Activated T-cell treated with anti-CD3 and anti-CD28 coated beads, Interleukin-2, amount 50 U/mL, for 72 hours (primary cell): ENCODE measurements around the gene RBFOX2. TPM values are rescaled to one million over a fixed set of nuclear protein-coding genes. Genes with fewer than 3 reads are reported as not detected.

ENCODE experiments used
- ATAC-seq, 2 donors: fragments of 150-1000 bp; cut with Tn5 transposase; replicated peaks in 1 of 2; 2 replicates each; pipeline ENCODE4 v1.10.0; 2021; ENCODE audit warnings: moderate library complexity in 2 of 2, mild to moderate bottlenecking in 1 of 2
- DNase-seq, 2 donors: peaks; one replicate each; pipeline ENCODE4 v3.0.0; 2021 to 2022; ENCODE audit warnings: mixed read lengths in 1 of 2
- H3K27ac Mint-ChIP-seq: one replicate; pipeline ENCODE4 v1.8.0; 2022; ENCODE audit warnings: mild to moderate bottlenecking, moderate library complexity, mixed read lengths
- H3K27me3 Mint-ChIP-seq: one replicate; pipeline ENCODE4 v1.8.0; 2022; ENCODE audit warnings: low read depth, mixed read lengths
- H3K36me3 Mint-ChIP-seq, 2 donors: one replicate each; pipeline ENCODE4 v1.8.0; 2022; ENCODE audit warnings: mixed read lengths in 2 of 2, mild to moderate bottlenecking in 1 of 2; ENCODE audit not compliant: insufficient read depth in 2 of 2
- H3K4me1 Mint-ChIP-seq: one replicate; pipeline ENCODE4 v1.8.0; 2022; ENCODE audit warnings: low read depth, mixed read lengths
- H3K4me3 Mint-ChIP-seq, 2 donors: one replicate each; pipeline ENCODE4 v1.8.0; 2022; ENCODE audit warnings: mild to moderate bottlenecking in 2 of 2, mixed read lengths in 2 of 2, moderate library complexity in 2 of 2
- H3K9me3 Mint-ChIP-seq, 2 donors: one replicate each; pipeline ENCODE4 v1.8.0; 2022; ENCODE audit warnings: mixed read lengths in 2 of 2
- total RNA-seq, 2 donors: library from RNA; stranded (reverse); gene quantifications; one replicate each; pipeline ENCODE4 v1.2.3, GENCODE V29; 2022

Gene RBFOX2
- total RNA-seq, 2 donors from 2014 or later: 2.3 to 4.4 TPM

GRCh38 chr22:35838855-35839576 lies 189.6 kb downstream of the RBFOX2 start:
- ATAC-seq (no peak), DNase-seq (no peak)
- no peaks in the 10 kb centered on the region for H3K36me3 Mint-ChIP-seq
- no peak overlapping the region for H3K4me3 Mint-ChIP-seq
- no peak overlapping the region for H3K27ac Mint-ChIP-seq
- H3K27me3 Mint-ChIP-seq: peaks cover 31% of the 10 kb centered on the region
- H3K9me3 Mint-ChIP-seq: no peaks in the 10 kb centered on the region
- H3K4me1 Mint-ChIP-seq: peaks cover 32% of the 10 kb centered on the region

- Mint-ChIP-seq H3K36me3 (no peaks in the 10 kb centered on the region), H3K27ac (no peak overlapping the region), H3K4me1 (peaks cover 32% of the 10 kb centered on the region), H3K27me3 (peaks cover 31% of the 10 kb centered on the region), H3K4me3 (no peak overlapping the region), H3K9me3 (no peaks in the 10 kb centered on the region)
- no peak for DNase-seq
- ATAC-seq: no peak
Observed at GRCh38 chr22:35837101-35837727, 191.4 kb downstream of the RBFOX2 start.

GRCh38 chr22:35835998-35836691 lies 192.5 kb downstream of the RBFOX2 start:
- H3K27ac Mint-ChIP-seq: peak overlapping the region; percentile 64
- peak overlapping the region; percentile 0 to 63 for H3K4me3 Mint-ChIP-seq
- H3K36me3 Mint-ChIP-seq: no peaks in the 10 kb centered on the region
- H3K9me3 Mint-ChIP-seq: no peaks in the 10 kb centered on the region
- DNase-seq: no peak
- no peak for ATAC-seq
- peaks cover 32% of the 10 kb centered on the region for H3K4me1 Mint-ChIP-seq
- peaks cover 31% of the 10 kb centered on the region for H3K27me3 Mint-ChIP-seq

- no peak for DNase-seq
- Mint-ChIP-seq H3K4me3 (peak overlapping the region; percentile 0 to 63), H3K27ac (peak overlapping the region; percentile 64), H3K27me3 (peaks cover 31% of the 10 kb centered on the region), H3K4me1 (peaks cover 32% of the 10 kb centered on the region), H3K9me3 (no peaks in the 10 kb centered on the region), H3K36me3 (no peaks in the 10 kb centered on the region)
- peak in 1 of 2 donors; percentile 30 for ATAC-seq
Observed at GRCh38 chr22:35835267-35835997, 193.2 kb downstream of the RBFOX2 start.

GRCh38 chr22:35834061-35834460 lies 194.6 kb downstream of the RBFOX2 start:
- no peaks in the 10 kb centered on the region for H3K36me3 Mint-ChIP-seq
- H3K4me3 Mint-ChIP-seq: no peak overlapping the region
- peak overlapping the region; percentile 22 for H3K27ac Mint-ChIP-seq
- DNase-seq (no peak), ATAC-seq (no peak)
- H3K4me1 Mint-ChIP-seq: peaks cover 20% of the 10 kb centered on the region
- no peaks in the 10 kb centered on the region for H3K9me3 Mint-ChIP-seq
- peaks cover 18% of the 10 kb centered on the region for H3K27me3 Mint-ChIP-seq

DNA sequence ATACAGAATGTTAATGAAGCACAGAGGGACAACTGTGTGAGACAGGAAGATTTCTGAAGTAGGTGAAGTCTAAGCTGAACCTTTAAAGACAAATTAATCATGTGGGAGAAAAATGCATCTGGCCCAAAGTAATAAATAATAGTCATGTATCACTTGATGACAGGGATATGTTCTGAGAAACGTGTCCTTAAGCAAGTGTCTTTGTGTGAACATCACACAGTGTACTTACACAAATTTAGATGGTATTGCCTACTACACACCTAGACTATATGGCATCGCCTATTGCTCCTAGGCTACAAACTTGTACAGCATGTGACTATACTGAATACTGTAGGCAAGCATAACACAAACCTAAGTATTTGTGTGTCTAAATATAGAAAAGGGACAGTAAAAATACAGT lies 198.3 kb downstream of the RBFOX2 start:
- no peak overlapping the region for H3K4me3 Mint-ChIP-seq
- ATAC-seq: no peak
- peaks cover 1% of the 10 kb centered on the region for H3K4me1 Mint-ChIP-seq
- H3K36me3 Mint-ChIP-seq: no peaks in the 10 kb centered on the region
- H3K9me3 Mint-ChIP-seq: no peaks in the 10 kb centered on the region
- DNase-seq: no peak
- H3K27me3 Mint-ChIP-seq: peaks cover 9% of the 10 kb centered on the region
- H3K27ac Mint-ChIP-seq: no peak overlapping the region

GRCh38 chr22:35824256-35824655 lies 204.4 kb downstream of the RBFOX2 start:
- Mint-ChIP-seq H3K27me3 (no peaks in the 10 kb centered on the region), H3K9me3 (no peaks in the 10 kb centered on the region), H3K27ac (no peak overlapping the region), H3K4me1 (no peaks in the 10 kb centered on the region), H3K4me3 (no peak overlapping the region), H3K36me3 (peaks cover 0 to 1% of the 10 kb centered on the region in 2 donors)
- ATAC-seq (no peak), DNase-seq (no peak)

DNA sequence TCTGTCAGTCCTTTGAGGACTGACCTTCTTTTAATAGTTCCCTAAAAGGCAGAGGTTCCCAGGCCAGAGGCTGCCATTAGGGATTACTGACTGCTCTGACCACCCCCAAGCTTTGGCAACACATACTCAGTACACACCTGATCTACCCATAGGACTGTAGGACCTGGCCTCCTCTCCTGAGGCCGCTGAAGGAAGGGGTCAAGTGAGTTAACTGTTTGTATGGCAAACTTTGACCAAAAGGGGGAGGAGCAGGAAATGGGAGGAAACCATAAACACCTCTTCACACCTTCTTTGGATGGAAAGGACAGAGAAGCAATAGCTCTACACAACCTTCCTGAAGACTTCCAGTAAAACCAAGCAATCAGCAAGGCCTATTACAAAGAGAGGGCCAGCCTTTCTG lies 207.0 kb downstream of the RBFOX2 start:
- H3K4me1 Mint-ChIP-seq: no peaks in the 10 kb centered on the region
- H3K36me3 Mint-ChIP-seq: peaks cover 0 to 1% of the 10 kb centered on the region in 2 donors
- no peak overlapping the region for H3K4me3 Mint-ChIP-seq
- no peaks in the 10 kb centered on the region for H3K9me3 Mint-ChIP-seq
- H3K27me3 Mint-ChIP-seq: no peaks in the 10 kb centered on the region
- DNase-seq (no peak), ATAC-seq (no peak)
- H3K27ac Mint-ChIP-seq: no peak overlapping the region

DNA sequence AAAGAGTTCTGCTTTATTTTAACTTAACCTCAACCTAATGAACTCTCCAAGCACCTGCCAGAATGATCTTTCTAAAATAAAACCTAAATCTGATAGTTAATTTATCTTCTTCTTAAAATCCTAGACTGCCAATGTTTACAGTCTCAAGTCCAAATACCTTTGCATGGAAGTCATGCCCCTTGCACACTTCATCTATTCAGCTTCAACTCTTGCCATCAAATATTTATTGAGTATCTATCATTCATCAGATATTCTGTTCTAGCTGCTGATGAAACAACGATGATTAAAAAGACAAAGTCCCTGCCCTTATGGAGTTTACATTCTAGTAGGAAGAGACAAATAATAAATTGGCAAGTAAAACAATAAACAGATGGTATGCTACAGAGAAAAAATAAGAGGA lies 209.2 kb downstream of the RBFOX2 start:
- DNase-seq: no peak
- no peak for ATAC-seq
- Mint-ChIP-seq H3K4me1 (no peaks in the 10 kb centered on the region), H3K9me3 (no peaks in the 10 kb centered on the region), H3K4me3 (no peak overlapping the region), H3K27me3 (no peaks in the 10 kb centered on the region), H3K27ac (peak overlapping the region; percentile 31), H3K36me3 (peaks cover 0 to 1% of the 10 kb centered on the region in 2 donors)

DNA sequence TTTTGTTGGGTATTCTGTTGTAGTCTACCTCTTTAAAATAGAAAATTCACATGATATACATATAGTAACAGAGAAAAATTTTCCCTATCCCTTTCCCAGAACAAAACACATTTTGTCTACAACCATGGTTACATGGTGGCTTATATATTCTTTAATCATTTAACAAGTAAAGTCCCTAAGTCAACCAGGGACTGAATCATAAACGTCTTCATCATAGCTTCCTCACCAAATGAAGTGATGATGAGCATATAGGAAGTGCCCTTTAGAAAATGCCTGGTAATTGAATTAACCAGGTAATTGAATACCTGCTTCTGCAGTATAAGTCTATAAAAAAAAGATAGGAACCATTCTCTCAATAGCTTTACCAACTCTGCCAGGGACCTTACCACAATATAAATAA lies 209.7 kb downstream of the RBFOX2 start:
- Mint-ChIP-seq H3K4me1 (no peaks in the 10 kb centered on the region), H3K27ac (no peak overlapping the region), H3K36me3 (peaks cover 0 to 1% of the 10 kb centered on the region in 2 donors), H3K4me3 (no peak overlapping the region), H3K27me3 (no peaks in the 10 kb centered on the region), H3K9me3 (no peaks in the 10 kb centered on the region)
- ATAC-seq: peak in 1 of 2 donors; percentile 58
- DNase-seq: no peak

DNA sequence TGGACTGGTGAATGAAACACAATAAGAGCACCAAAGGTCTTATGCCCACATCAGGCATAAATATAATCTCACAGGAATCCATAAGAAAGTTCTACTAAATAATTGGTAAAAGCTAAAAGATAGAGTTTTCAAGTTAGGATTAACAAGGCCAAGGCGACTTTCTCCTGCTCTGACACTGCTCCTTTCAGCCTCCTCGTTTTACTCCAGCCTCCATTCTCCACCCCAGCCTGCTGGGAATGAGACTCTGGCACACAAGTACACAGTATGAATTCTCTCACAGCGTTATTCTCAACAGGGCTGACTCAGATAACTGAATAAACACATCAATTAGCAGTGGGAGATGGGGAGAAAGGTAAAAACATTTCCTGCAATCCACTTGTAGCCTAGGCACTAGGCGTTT lies 216.0 kb downstream of the RBFOX2 start:
- Mint-ChIP-seq H3K27ac (no peak overlapping the region), H3K4me1 (no peaks in the 10 kb centered on the region), H3K27me3 (no peaks in the 10 kb centered on the region), H3K4me3 (no peak overlapping the region), H3K9me3 (peaks cover 2 to 4% of the 10 kb centered on the region in 2 donors), H3K36me3 (peaks cover 0 to 3% of the 10 kb centered on the region in 2 donors)
- ATAC-seq (no peak), DNase-seq (no peak)

GRCh38 chr22:35811670-35812069 lies 217.0 kb downstream of the RBFOX2 start:
- no peak overlapping the region for H3K27ac Mint-ChIP-seq
- peaks cover 2 to 4% of the 10 kb centered on the region in 2 donors for H3K9me3 Mint-ChIP-seq
- no peak overlapping the region for H3K4me3 Mint-ChIP-seq
- DNase-seq: no peak
- H3K27me3 Mint-ChIP-seq: no peaks in the 10 kb centered on the region
- H3K36me3 Mint-ChIP-seq: peaks cover 0 to 3% of the 10 kb centered on the region in 2 donors
- no peak for ATAC-seq
- H3K4me1 Mint-ChIP-seq: no peaks in the 10 kb centered on the region

DNA sequence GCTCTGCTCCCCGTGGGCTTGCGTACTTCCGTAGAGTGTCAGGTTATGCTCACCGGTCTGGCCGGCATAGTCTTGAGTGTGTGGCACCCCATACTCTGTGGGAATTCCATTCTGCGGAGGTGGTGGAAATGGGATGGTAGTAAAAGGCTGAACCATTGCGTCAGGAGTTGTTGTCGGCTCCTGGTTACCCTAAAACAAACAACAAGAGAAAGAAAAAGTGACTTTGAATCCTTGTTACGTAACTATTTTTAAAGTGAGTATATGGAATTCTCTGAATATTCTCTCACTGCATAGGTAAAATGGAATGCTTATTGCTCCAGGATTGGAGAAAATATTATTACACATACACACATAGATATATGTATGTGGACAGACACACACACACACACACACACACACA lies 218.8 kb downstream of the RBFOX2 start:
- Mint-ChIP-seq H3K4me3 (no peak overlapping the region), H3K9me3 (peaks cover 2 to 4% of the 10 kb centered on the region in 2 donors), H3K27ac (no peak overlapping the region), H3K4me1 (no peaks in the 10 kb centered on the region), H3K27me3 (no peaks in the 10 kb centered on the region), H3K36me3 (peaks cover 0 to 3% of the 10 kb centered on the region in 2 donors)
- DNase-seq (no peak), ATAC-seq (no peak)
